GM12874 (cell line): ENCODE measurements around the gene TGDS.

Source experiments
- CTCF ChIP-seq: IDR thresholded peaks from 2 replicates; pipeline ENCODE4 v1.5.1; 2011; ENCODE audit warnings: low read depth, mild to moderate bottlenecking, control low read depth, low read length, moderate library complexity; ENCODE audit not compliant: insufficient read depth

Gene TGDS

DNA sequence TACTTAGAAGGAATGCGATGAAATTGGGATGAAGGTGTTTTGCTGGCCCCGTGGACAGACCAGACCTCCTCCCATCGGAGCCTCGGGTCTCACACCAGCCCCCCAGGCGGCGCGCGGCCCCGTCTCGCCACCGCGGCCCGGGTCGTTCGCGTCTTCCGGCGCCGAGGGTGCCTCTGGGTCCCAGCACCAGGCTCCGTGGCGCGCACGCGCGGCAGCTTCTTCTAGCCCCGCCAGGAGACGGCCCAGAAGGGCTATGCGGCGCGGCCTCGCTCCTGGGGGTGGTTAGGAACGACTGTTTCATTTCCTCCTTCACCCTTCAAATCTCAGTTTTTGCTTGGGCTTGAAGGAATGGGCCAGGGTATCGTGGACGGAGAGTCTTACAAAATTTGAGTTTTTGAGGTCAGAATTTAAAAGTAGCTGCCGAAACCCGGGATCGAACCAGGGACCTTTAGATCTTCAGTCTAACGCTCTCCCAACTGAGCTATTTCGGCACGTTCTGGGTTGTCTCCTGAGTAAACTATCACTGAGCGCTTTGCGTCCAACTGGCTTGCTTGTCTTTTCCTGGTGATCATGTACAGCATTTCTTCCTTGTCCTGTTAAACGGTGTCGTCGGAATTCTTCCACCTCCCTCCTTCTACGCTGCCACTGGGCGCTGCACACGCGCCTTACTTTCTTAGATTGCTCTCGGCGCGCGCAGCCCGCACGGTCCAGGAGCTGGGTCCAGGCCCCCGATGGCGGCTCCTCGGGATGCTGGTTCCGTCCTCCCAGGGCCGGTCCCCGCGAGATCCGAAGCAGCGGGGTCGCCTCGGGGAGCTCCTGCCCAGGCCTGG, 46.5 kb downstream of the TGDS start:
- TF ChIP-seq CTCF, result no peak

DNA sequence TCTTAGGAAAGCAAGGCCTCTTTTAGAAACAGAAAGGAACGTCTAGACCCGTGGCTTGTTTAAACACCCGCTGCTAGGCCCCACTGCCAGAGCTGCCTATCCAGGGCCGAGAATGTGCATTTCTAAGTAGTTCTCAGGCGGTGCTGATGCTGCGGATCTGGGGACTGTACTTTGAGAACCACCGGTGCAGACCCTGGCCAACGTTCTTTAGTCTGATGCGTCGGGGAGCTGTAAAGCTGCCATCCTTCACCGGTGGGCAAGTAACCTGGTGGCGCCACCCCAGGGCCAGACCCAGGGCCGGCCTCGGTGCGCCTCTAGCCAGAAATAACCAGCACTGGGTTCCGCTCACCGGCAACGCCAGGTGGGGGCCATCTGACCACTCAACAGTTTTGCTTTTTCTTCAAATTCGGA, 47.1 kb downstream of the TGDS start:
- peak; percentile 40; the same call in 1 of the 2 replicates for TF ChIP-seq CTCF

- no peak for TF ChIP-seq CTCF
These were observed 47.6 kb downstream of the TGDS start for GRCh38 chr13:94548382-94548781.

GRCh38 chr13:94546061-94546839, 49.7 kb downstream of the TGDS start:
- no peak for TF ChIP-seq CTCF

- TF ChIP-seq CTCF, result no peak
These were observed 51.0 kb downstream of the TGDS start for GRCh38 chr13:94544922-94545321.

- TF ChIP-seq CTCF, result no peak
These were observed 53.0 kb downstream of the TGDS start for GRCh38 chr13:94542917-94543316.
